ENCODE data around the gene VPS37B. TPM values are rescaled to one million over a fixed set of nuclear protein-coding genes. Genes with fewer than 3 reads are reported as not detected.

Gene VPS37B
- total RNA-seq, 1 donor from 2014 or later, result 73.4 TPM

GRCh38 chr12:122873540-122873939 is 22.4 kb downstream of the VPS37B start:
- DNase-seq (ENCODE audit: low read depth), result no peak
- TF ChIP-seq CTCF (conservative IDR thresholded peaks at IDR 0.05; ENCODE audit: low read depth, low read length), result no peak
- no peak overlapping the region for H3K4me3 ChIP-seq (ENCODE audit: low read depth, low read length)

- TF ChIP-seq CTCF (conservative IDR thresholded peaks at IDR 0.05; ENCODE audit: low read depth, low read length), result no peak
- no peak for DNase-seq (ENCODE audit: low read depth)
- no peak overlapping the region for H3K4me3 ChIP-seq (ENCODE audit: low read depth, low read length)
These were observed 23.0 kb downstream of the VPS37B start for GRCh38 chr12:122872815-122873361.

- DNase-seq (ENCODE audit: low read depth), result no peak
- H3K4me3 ChIP-seq (ENCODE audit: low read depth, low read length), result no peak overlapping the region
- no peak for TF ChIP-seq CTCF (conservative IDR thresholded peaks at IDR 0.05; ENCODE audit: low read depth, low read length)
These were observed 23.8 kb downstream of the VPS37B start for GRCh38 chr12:122871851-122872780.

- no peak for DNase-seq (ENCODE audit: low read depth)
- H3K4me3 ChIP-seq (ENCODE audit: low read depth, low read length), result no peak overlapping the region
- TF ChIP-seq CTCF (conservative IDR thresholded peaks at IDR 0.05; ENCODE audit: low read depth, low read length), result no peak
These were observed 24.9 kb downstream of the VPS37B start for GRCh38 chr12:122870867-122871664.

GRCh38 chr12:122870163-122870842 is 25.6 kb downstream of the VPS37B start:
- no peak overlapping the region for H3K4me3 ChIP-seq (ENCODE audit: low read depth, low read length)
- TF ChIP-seq CTCF (conservative IDR thresholded peaks at IDR 0.05; ENCODE audit: low read depth, low read length), result no peak
- no peak for DNase-seq (ENCODE audit: low read depth)

- no peak for DNase-seq (ENCODE audit: low read depth)
- no peak for TF ChIP-seq CTCF (conservative IDR thresholded peaks at IDR 0.05; ENCODE audit: low read depth, low read length)
- no peak overlapping the region for H3K4me3 ChIP-seq (ENCODE audit: low read depth, low read length)
These were observed 26.5 kb downstream of the VPS37B start for GRCh38 chr12:122869207-122869973.

Measured in epithelial cell of proximal tubule (primary cell).